Activated CD8-positive, alpha-beta memory T cell treated with anti-CD3 and anti-CD28 coated beads, Interleukin-2, amount 50 U/mL, for 48 hours (primary cell): Measurements from ENCODE around the gene PRDX3.
"Not testable (repeated sequence)": the region's sequence is repeated elsewhere in the genome, so short reads cannot be mapped to it uniquely, and the experiment has no call there.

Experiments used
- DNase-seq: peaks from one replicate; pipeline ENCODE4 v3.0.0-alpha.2; 2020

The PRDX3 gene

GRCh38 chr10:119205894-119206602 is 27.4 kb upstream of the PRDX3 start:
- DNase-seq, result peak; percentile 77

- no peak for DNase-seq
Measured at GRCh38 chr10:119203006-119203405, 24.4 kb upstream of the PRDX3 start.

GRCh38 chr10:119201233-119201632 is 22.6 kb upstream of the PRDX3 start:
- DNase-seq, result no peak

GRCh38 chr10:119199231-119199992 is 20.8 kb upstream of the PRDX3 start:
- DNase-seq, result no peak

- no peak for DNase-seq
Measured at GRCh38 chr10:119198438-119198837, 19.8 kb upstream of the PRDX3 start.

GRCh38 chr10:119197921-119198320 is 19.3 kb upstream of the PRDX3 start:
- DNase-seq, result no peak

GRCh38 chr10:119191881-119192280 is 13.3 kb upstream of the PRDX3 start:
- DNase-seq, result no peak

- no peak for DNase-seq
Measured at GRCh38 chr10:119190954-119191785, 12.6 kb upstream of the PRDX3 start.

GRCh38 chr10:119190353-119190752 is 11.7 kb upstream of the PRDX3 start:
- DNase-seq, result no peak

- DNase-seq, result no peak
Measured at GRCh38 chr10:119189811-119190282, 11.2 kb upstream of the PRDX3 start.

GRCh38 chr10:119183664-119184412 is 5.2 kb upstream of the PRDX3 start:
- no peak for DNase-seq

- not testable (repeated sequence) for DNase-seq
Measured at GRCh38 chr10:119180850-119181400, 2.3 kb upstream of the PRDX3 start.

- peak; percentile 76 for DNase-seq
Measured at GRCh38 chr10:119177708-119178371, 772 bp downstream of the PRDX3 start.

GRCh38 chr10:119176166-119176565 is 2.4 kb downstream of the PRDX3 start:
- no peak for DNase-seq

- DNase-seq, result no peak
Measured at GRCh38 chr10:119174109-119174508, 4.5 kb downstream of the PRDX3 start.

GRCh38 chr10:119167041-119167440 is 11.6 kb downstream of the PRDX3 start:
- no peak for DNase-seq

- no peak for DNase-seq
Measured at GRCh38 chr10:119166564-119166963, 12.0 kb downstream of the PRDX3 start.

GRCh38 chr10:119166118-119166500 is 12.5 kb downstream of the PRDX3 start:
- no peak for DNase-seq

- DNase-seq, result peak; percentile 89
Measured at GRCh38 chr10:119165171-119166117, 13.2 kb downstream of the PRDX3 start, which contains the start of gene SFXN4. Gene SFXN4, minus strand, starts transcription at chr10:119165714. Its CDS starts 67 bp downstream, at chr10:119165647.

GRCh38 chr10:119162452-119163092 is 16.0 kb downstream of the PRDX3 start:
- no peak for DNase-seq
